GM23338 (cell line): Measurements from ENCODE around the gene RBBP7. TPM values are rescaled to one million over a fixed set of nuclear protein-coding genes. Genes with fewer than 3 reads are reported as not detected.

Experiments used
- ATAC-seq: fragments of 200-7000 bp; cut with Tn5 transposase; 3 replicates; pipeline ENCODE4 v1.9.1; 2020
- DNase-seq: peaks from one replicate; pipeline ENCODE4 v3.0.0-alpha.2; 2015; ENCODE audit warnings: low spot score
- H2AFZ ChIP-seq: fragments of 200-600 bp; sonication (generic); 2 replicates; pipeline ENCODE4 v1.8.0; 2016; ENCODE audit warnings: antibody characterized with exemption, mild to moderate bottlenecking, moderate library complexity
- H3F3A ChIP-seq: fragments of 200-600 bp; sonication (generic); replicated peaks from 2 replicates; pipeline ENCODE4 v1.8.0; 2017; ENCODE audit warnings: antibody characterized with exemption, mixed run types, low read depth
- H3K27ac ChIP-seq: fragments of 200-600 bp; sonication (generic); 2 replicates; pipeline ENCODE4 v1.6.1; 2016; ENCODE audit warnings: low read depth
- H3K27me3 ChIP-seq: fragments of 200-600 bp; sonication (generic); 2 replicates; pipeline ENCODE4 v1.8.0; 2016; ENCODE audit warnings: mild to moderate bottlenecking, mixed run types, moderate library complexity; ENCODE audit not compliant: insufficient read depth
- H3K36me3 ChIP-seq: fragments of 200-600 bp; sonication (generic); 2 replicates; pipeline ENCODE4 v1.8.0; 2016; ENCODE audit warnings: mild to moderate bottlenecking; ENCODE audit not compliant: insufficient read depth
- H3K4me1 ChIP-seq: fragments of 200-600 bp; sonication (generic); 2 replicates; pipeline ENCODE4 v1.8.0; 2016; ENCODE audit warnings: mild to moderate bottlenecking, moderate library complexity; ENCODE audit not compliant: insufficient read depth
- H3K4me2 ChIP-seq: fragments of 200-600 bp; sonication (generic); 2 replicates; pipeline ENCODE4 v1.7.1; 2017; ENCODE audit warnings: mixed run types
- H3K4me3 ChIP-seq: fragments of 200-600 bp; sonication (generic); 2 replicates; pipeline ENCODE4 v1.6.1; 2016; ENCODE audit warnings: mixed run types
- H3K79me2 ChIP-seq: fragments of 200-600 bp; sonication (generic); replicated peaks from 2 replicates; pipeline ENCODE4 v1.8.0; 2017; ENCODE audit warnings: mild to moderate bottlenecking; ENCODE audit not compliant: insufficient read depth
- H3K9me2 ChIP-seq: fragments of 200-600 bp; sonication (generic); 2 replicates; pipeline ENCODE4 v1.8.0; 2017; ENCODE audit not compliant: insufficient read depth
- H4K20me1 ChIP-seq: fragments of 200-600 bp; sonication (generic); replicated peaks from 2 replicates; pipeline ENCODE4 v1.8.0; 2017; ENCODE audit warnings: mild to moderate bottlenecking; ENCODE audit not compliant: insufficient read depth
- H3K27ac Mint-ChIP-seq: 2 replicates; pipeline ENCODE4 v1.8.0; 2020; ENCODE audit warnings: inconsistent platforms, mild to moderate bottlenecking, moderate library complexity, mixed read lengths
- H3K27me3 Mint-ChIP-seq: 3 replicates; pipeline ENCODE4 v1.8.0; 2022; ENCODE audit warnings: low read depth, mild to moderate bottlenecking, moderate library complexity, mixed read lengths, inconsistent platforms; ENCODE audit not compliant: insufficient read depth, poor library complexity
- H3K36me3 Mint-ChIP-seq: 3 replicates; pipeline ENCODE4 v1.8.0; 2021; ENCODE audit warnings: low read depth, mild to moderate bottlenecking, inconsistent platforms, moderate library complexity, mixed read lengths
- H3K4me1 Mint-ChIP-seq: 3 replicates; pipeline ENCODE4 v1.8.0; 2020; ENCODE audit warnings: mild to moderate bottlenecking, inconsistent platforms, mixed read lengths
- H3K4me3 Mint-ChIP-seq: 3 replicates; pipeline ENCODE4 v1.8.0; 2021; ENCODE audit warnings: moderate library complexity, mild to moderate bottlenecking, inconsistent platforms, mixed read lengths
- H3K9me3 Mint-ChIP-seq: 3 replicates; pipeline ENCODE4 v1.8.0; 2020; ENCODE audit warnings: moderate library complexity, mild to moderate bottlenecking, inconsistent platforms, mixed read lengths
- CTCF ChIP-seq, 2 experiments: fragments of 200-600 bp in 1 of 2; sonication (generic) in 1 of 2; conservative IDR thresholded peaks; 2 replicates each; pipeline versions ENCODE4 v1.5.1 to v1.6.1; 2016 to 2017; ENCODE audit warnings: antibody characterized with exemption in 2 of 2, low read depth in 2 of 2, mild to moderate bottlenecking in 2 of 2, moderate library complexity in 1 of 2
- EZH2 ChIP-seq: fragments of 200-600 bp; sonication (generic); IDR thresholded peaks from one replicate; pipeline ENCODE4 v1.8.0; 2017; ENCODE audit warnings: antibody characterized with exemption, mild to moderate bottlenecking, low read depth; ENCODE audit not compliant: unreplicated experiment
- EZH2phosphoT487 ChIP-seq: fragments of 200-600 bp; sonication (generic); IDR thresholded peaks from one replicate; pipeline ENCODE4 v1.8.1; 2018; ENCODE audit warnings: antibody characterized with exemption; ENCODE audit not compliant: unreplicated experiment
- JUNB ChIP-seq: IDR thresholded peaks from one replicate; pipeline ENCODE4 v1.6.1; 2016; ENCODE audit warnings: antibody characterized with exemption; ENCODE audit not compliant: unreplicated experiment
- NANOG ChIP-seq: IDR thresholded peaks from 2 replicates; pipeline ENCODE4 v1.6.1; 2016; ENCODE audit warnings: antibody characterized with exemption, borderline replicate concordance
- STAT1 ChIP-seq: IDR thresholded peaks from one replicate; pipeline ENCODE4 v1.6.1; 2016; ENCODE audit warnings: antibody characterized with exemption; ENCODE audit not compliant: unreplicated experiment
- ZNF114 ChIP-seq: fragments of 250-450 bp; sonication (Bioruptor Pico); IDR thresholded peaks from 2 replicates; pipeline ENCODE4 v1.5.0; 2020; ENCODE audit warnings: mild to moderate bottlenecking, moderate library complexity
- polyA plus RNA-seq: library from polyadenylated mRNA; unstranded; fragments of >200 nt; fragmentation: Nextera tagmentation; extraction: Ambion mirVana; gene quantifications from 2 replicates; pipeline ENCODE4 v1.2.1, GENCODE V29; 2016
- total RNA-seq: library from RNA; depleted of rRNA; stranded (reverse); fragments of >200 nt; shearing (Covaris generic); gene quantifications from 2 replicates; pipeline ENCODE4 v1.2.3, GENCODE V29; 2014
- TF ChIP-seq, protein P1 (sequence below): IDR thresholded peaks from 2 replicates; pipeline ENCODE4 v1.6.1; 2016; ENCODE audit warnings: antibody characterized with exemption
- TF ChIP-seq, protein P2 (sequence below): fragments of 250-450 bp; sonication (Bioruptor Pico); IDR thresholded peaks from 2 replicates; pipeline ENCODE4 v1.5.0; 2020; ENCODE audit warnings: mild to moderate bottlenecking, moderate library complexity
- TF ChIP-seq, protein P3 (sequence below): IDR thresholded peaks from one replicate; pipeline ENCODE4 v1.6.1; 2018; ENCODE audit warnings: antibody characterized with exemption; ENCODE audit not compliant: unreplicated experiment

RBBP7 gene
- total and polyA plus RNA-seq, 2 experiments from 2014 or later = 111 to 167 TPM

DNA sequence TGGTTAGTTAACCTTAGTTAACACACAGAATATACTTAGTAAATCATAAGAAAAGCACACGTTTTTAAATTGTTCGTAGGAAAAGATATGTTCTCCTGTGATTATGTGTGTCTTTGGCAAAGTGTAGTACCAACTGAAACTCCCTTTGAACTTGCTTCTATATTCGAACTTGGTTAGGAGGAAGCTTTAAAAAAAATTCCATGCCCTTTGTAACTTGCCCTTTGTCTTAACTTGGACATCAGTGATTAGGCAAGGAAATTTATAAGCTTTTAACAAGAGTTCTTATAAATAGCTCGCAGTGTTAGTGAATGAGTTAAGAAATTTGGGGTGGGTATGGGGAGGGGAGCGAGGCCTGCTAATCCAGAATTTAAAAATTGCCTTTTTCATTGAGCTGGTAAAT lies 50.5 kb downstream of the RBBP7 start:
- H3K4me1 Mint-ChIP-seq = no peaks in the 10 kb centered on the region
- H3K27me3 Mint-ChIP-seq = peaks cover 1% of the 10 kb centered on the region
- no peaks in the 10 kb centered on the region; the same call in 1 of the 2 replicates for H4K20me1 ChIP-seq
- ATAC-seq (no peak), DNase-seq (no peak)
- no peaks in the 10 kb centered on the region for H3K9me3 Mint-ChIP-seq
- no peaks in the 10 kb centered on the region for H3K9me2 ChIP-seq
- no peak overlapping the region for H3K27ac ChIP-seq
- no peak overlapping the region for H3K4me3 ChIP-seq
- H3K36me3 Mint-ChIP-seq = peaks cover 50% of the 10 kb centered on the region; the same call in 2 of the 3 replicates
- H2AFZ ChIP-seq = no peak overlapping the region
- no peak overlapping the region for H3K4me3 Mint-ChIP-seq
- H3K27ac Mint-ChIP-seq = no peak overlapping the region
- H3F3A ChIP-seq = no peaks in the 10 kb centered on the region
- H3K27me3 ChIP-seq = no peaks in the 10 kb centered on the region
- no peak overlapping the region for H3K4me2 ChIP-seq
- TF ChIP-seq EZH2phosphoT487 (no peak), ZNF114 (no peak), EZH2 (no peak)
- TF ChIP-seq, protein P1, sequence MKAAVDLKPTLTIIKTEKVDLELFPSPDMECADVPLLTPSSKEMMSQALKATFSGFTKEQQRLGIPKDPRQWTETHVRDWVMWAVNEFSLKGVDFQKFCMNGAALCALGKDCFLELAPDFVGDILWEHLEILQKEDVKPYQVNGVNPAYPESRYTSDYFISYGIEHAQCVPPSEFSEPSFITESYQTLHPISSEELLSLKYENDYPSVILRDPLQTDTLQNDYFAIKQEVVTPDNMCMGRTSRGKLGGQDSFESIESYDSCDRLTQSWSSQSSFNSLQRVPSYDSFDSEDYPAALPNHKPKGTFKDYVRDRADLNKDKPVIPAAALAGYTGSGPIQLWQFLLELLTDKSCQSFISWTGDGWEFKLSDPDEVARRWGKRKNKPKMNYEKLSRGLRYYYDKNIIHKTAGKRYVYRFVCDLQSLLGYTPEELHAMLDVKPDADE = no peak
- TF ChIP-seq, protein P2, sequence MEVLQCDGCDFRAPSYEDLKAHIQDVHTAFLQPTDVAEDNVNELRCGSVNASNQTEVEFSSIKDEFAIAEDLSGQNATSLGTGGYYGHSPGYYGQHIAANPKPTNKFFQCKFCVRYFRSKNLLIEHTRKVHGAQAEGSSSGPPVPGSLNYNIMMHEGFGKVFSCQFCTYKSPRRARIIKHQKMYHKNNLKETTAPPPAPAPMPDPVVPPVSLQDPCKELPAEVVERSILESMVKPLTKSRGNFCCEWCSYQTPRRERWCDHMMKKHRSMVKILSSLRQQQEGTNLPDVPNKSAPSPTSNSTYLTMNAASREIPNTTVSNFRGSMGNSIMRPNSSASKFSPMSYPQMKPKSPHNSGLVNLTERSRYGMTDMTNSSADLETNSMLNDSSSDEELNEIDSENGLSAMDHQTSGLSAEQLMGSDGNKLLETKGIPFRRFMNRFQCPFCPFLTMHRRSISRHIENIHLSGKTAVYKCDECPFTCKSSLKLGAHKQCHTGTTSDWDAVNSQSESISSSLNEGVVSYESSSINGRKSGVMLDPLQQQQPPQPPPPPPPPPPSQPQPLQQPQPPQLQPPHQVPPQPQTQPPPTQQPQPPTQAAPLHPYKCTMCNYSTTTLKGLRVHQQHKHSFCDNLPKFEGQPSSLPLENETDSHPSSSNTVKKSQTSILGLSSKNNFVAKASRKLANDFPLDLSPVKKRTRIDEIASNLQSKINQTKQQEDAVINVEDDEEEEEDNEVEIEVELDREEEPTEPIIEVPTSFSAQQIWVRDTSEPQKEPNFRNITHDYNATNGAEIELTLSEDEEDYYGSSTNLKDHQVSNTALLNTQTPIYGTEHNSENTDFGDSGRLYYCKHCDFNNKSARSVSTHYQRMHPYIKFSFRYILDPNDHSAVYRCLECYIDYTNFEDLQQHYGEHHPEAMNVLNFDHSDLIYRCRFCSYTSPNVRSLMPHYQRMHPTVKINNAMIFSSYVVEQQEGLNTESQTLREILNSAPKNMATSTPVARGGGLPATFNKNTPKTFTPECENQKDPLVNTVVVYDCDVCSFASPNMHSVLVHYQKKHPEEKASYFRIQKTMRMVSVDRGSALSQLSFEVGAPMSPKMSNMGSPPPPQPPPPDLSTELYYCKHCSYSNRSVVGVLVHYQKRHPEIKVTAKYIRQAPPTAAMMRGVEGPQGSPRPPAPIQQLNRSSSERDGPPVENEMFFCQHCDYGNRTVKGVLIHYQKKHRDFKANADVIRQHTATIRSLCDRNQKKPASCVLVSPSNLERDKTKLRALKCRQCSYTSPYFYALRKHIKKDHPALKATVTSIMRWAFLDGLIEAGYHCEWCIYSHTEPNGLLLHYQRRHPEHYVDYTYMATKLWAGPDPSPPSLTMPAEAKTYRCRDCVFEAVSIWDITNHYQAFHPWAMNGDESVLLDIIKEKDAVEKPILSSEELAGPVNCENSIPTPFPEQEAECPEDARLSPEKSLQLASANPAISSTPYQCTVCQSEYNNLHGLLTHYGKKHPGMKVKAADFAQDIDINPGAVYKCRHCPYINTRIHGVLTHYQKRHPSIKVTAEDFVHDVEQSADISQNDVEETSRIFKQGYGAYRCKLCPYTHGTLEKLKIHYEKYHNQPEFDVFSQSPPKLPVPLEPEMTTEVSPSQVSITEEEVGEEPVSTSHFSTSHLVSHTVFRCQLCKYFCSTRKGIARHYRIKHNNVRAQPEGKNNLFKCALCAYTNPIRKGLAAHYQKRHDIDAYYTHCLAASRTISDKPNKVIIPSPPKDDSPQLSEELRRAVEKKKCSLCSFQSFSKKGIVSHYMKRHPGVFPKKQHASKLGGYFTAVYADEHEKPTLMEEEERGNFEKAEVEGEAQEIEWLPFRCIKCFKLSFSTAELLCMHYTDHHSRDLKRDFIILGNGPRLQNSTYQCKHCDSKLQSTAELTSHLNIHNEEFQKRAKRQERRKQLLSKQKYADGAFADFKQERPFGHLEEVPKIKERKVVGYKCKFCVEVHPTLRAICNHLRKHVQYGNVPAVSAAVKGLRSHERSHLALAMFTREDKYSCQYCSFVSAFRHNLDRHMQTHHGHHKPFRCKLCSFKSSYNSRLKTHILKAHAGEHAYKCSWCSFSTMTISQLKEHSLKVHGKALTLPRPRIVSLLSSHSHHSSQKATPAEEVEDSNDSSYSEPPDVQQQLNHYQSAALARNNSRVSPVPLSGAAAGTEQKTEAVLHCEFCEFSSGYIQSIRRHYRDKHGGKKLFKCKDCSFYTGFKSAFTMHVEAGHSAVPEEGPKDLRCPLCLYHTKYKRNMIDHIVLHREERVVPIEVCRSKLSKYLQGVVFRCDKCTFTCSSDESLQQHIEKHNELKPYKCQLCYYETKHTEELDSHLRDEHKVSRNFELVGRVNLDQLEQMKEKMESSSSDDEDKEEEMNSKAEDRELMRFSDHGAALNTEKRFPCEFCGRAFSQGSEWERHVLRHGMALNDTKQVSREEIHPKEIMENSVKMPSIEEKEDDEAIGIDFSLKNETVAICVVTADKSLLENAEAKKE (CRISPR knock-in tag) = no peak
- H3K36me3 ChIP-seq = no peaks in the 10 kb centered on the region; the same call in 1 of the 2 replicates
- H3K4me1 ChIP-seq = no peaks in the 10 kb centered on the region
- peaks cover 33% of the 10 kb centered on the region for H3K79me2 ChIP-seq

- peaks cover 80% of the 10 kb centered on the region for H3K79me2 ChIP-seq
- H3K27me3 Mint-ChIP-seq = no peaks in the 10 kb centered on the region
- no peaks in the 10 kb centered on the region for H3F3A ChIP-seq
- no peaks in the 10 kb centered on the region for H3K27me3 ChIP-seq
- H3K9me2 ChIP-seq = no peaks in the 10 kb centered on the region
- no peak for ATAC-seq
- no peak overlapping the region for H3K27ac Mint-ChIP-seq
- no peak overlapping the region for H2AFZ ChIP-seq
- no peak overlapping the region for H3K4me3 ChIP-seq
- no peaks in the 10 kb centered on the region for H3K36me3 ChIP-seq
- DNase-seq = no peak
- H3K9me3 Mint-ChIP-seq = no peaks in the 10 kb centered on the region
- H3K4me2 ChIP-seq = no peak overlapping the region
- peaks cover 2% of the 10 kb centered on the region; the same call in 1 of the 2 replicates for H4K20me1 ChIP-seq
- H3K36me3 Mint-ChIP-seq = peaks cover 30% of the 10 kb centered on the region; the same call in 2 of the 3 replicates
- no peak overlapping the region for H3K27ac ChIP-seq
- no peak overlapping the region for H3K4me3 Mint-ChIP-seq
- no peaks in the 10 kb centered on the region for H3K4me1 ChIP-seq
- no peaks in the 10 kb centered on the region for H3K4me1 Mint-ChIP-seq
- TF ChIP-seq CTCF (conservative IDR thresholded peaks at IDR 0.05; ENCODE audit: low read depth in 2 of 2) = no peak
- no peak for TF ChIP-seq JUNB
- TF ChIP-seq, protein P3, sequence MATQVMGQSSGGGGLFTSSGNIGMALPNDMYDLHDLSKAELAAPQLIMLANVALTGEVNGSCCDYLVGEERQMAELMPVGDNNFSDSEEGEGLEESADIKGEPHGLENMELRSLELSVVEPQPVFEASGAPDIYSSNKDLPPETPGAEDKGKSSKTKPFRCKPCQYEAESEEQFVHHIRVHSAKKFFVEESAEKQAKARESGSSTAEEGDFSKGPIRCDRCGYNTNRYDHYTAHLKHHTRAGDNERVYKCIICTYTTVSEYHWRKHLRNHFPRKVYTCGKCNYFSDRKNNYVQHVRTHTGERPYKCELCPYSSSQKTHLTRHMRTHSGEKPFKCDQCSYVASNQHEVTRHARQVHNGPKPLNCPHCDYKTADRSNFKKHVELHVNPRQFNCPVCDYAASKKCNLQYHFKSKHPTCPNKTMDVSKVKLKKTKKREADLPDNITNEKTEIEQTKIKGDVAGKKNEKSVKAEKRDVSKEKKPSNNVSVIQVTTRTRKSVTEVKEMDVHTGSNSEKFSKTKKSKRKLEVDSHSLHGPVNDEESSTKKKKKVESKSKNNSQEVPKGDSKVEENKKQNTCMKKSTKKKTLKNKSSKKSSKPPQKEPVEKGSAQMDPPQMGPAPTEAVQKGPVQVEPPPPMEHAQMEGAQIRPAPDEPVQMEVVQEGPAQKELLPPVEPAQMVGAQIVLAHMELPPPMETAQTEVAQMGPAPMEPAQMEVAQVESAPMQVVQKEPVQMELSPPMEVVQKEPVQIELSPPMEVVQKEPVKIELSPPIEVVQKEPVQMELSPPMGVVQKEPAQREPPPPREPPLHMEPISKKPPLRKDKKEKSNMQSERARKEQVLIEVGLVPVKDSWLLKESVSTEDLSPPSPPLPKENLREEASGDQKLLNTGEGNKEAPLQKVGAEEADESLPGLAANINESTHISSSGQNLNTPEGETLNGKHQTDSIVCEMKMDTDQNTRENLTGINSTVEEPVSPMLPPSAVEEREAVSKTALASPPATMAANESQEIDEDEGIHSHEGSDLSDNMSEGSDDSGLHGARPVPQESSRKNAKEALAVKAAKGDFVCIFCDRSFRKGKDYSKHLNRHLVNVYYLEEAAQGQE = no peak
- no peak for TF ChIP-seq STAT1
- TF ChIP-seq EZH2phosphoT487 = no peak
- TF ChIP-seq EZH2 = no peak
- TF ChIP-seq NANOG = no peak
Observed at GRCh38 chrX:16814597-16814996, 55.6 kb downstream of the RBBP7 start.
